Upper lobe of right lung (tissue), 1 donor: ENCODE results near the gene PRKN. TPM values are rescaled to one million over a fixed set of nuclear protein-coding genes. Genes with fewer than 3 reads are reported as not detected.
"Not testable (repeated sequence)": the region's sequence is repeated elsewhere in the genome, so short reads cannot be mapped to it uniquely, and the experiment has no call there.

Experiments used
- ATAC-seq: fragments of 200-7000 bp; cut with Tn5 transposase; one replicate; pipeline ENCODE4 v1.9.1; 2020; ENCODE audit warnings: mild to moderate bottlenecking, moderate library complexity
- DNase-seq: peaks from one replicate; pipeline ENCODE4 v3.0.0-alpha.2; 2020
- H3K27ac ChIP-seq: fragments of 200-600 bp; one replicate; pipeline ENCODE4 v1.8.0; 2022
- H3K27me3 ChIP-seq: fragments of 200-600 bp; one replicate; pipeline ENCODE4 v1.8.0; 2022; ENCODE audit warnings: mild to moderate bottlenecking
- H3K36me3 ChIP-seq: fragments of 200-600 bp; one replicate; pipeline ENCODE4 v1.8.0; 2022
- H3K4me1 ChIP-seq: fragments of 200-600 bp; one replicate; pipeline ENCODE4 v1.8.0; 2022
- H3K4me3 ChIP-seq: fragments of 200-600 bp; one replicate; pipeline ENCODE4 v1.8.0; 2022; ENCODE audit warnings: mild to moderate bottlenecking
- H3K9me3 ChIP-seq: fragments of 200-600 bp; one replicate; pipeline ENCODE4 v1.8.0; 2022
- CTCF ChIP-seq: fragments of 200-600 bp; IDR thresholded peaks from one replicate; pipeline ENCODE4 v1.8.0; 2022; ENCODE audit warnings: antibody characterized with exemption
- intact Hi-C: fragments of 100-400 bp; cut with DNase I; formaldehyde crosslinking; loops from one replicate; pipeline ENCODE4 v1.11.0; 2022
- total RNA-seq: library from RNA; stranded (reverse); fragmentation: NEBNext Ultra II Directional; extraction: Animal tissue kit (Norgen Biotek cat#: 25700); gene quantifications from one replicate; pipeline ENCODE4 v1.2.1, GENCODE V29; 2021
- donor health status: DM: no; HTN: yes; CAD: no; lungs with severe emphysema.

PRKN gene
- total RNA-seq, 1 donor from 2014 or later = 2.7 TPM

- Histone ChIP-seq H3K36me3 (no peaks in the 10 kb centered on the region), H3K4me1 (no peaks in the 10 kb centered on the region), H3K27me3 (no peaks in the 10 kb centered on the region), H3K4me3 (no peak overlapping the region), H3K9me3 (no peaks in the 10 kb centered on the region), H3K27ac (no peak overlapping the region)
- no peak for DNase-seq
- intact Hi-C loops = no loop called here
- TF ChIP-seq CTCF = no peak
- ATAC-seq = no peak
Observed at GRCh38 chr6:161853657-161854056, 873.9 kb downstream of the PRKN start.

GRCh38 chr6:161851486-161851885, 876.1 kb downstream of the PRKN start:
- ATAC-seq, H3K27ac ChIP-seq, H3K4me1 ChIP-seq, DNase-seq, H3K36me3 ChIP-seq, intact Hi-C loops, H3K9me3 ChIP-seq, H3K27me3 ChIP-seq, H3K4me3 ChIP-seq: not testable (repeated sequence)

GRCh38 chr6:161850562-161850961, 877.0 kb downstream of the PRKN start:
- no peak for ATAC-seq
- H3K36me3 ChIP-seq = no peaks in the 10 kb centered on the region
- no peak overlapping the region for H3K27ac ChIP-seq
- no peaks in the 10 kb centered on the region for H3K4me1 ChIP-seq
- no peak overlapping the region for H3K4me3 ChIP-seq
- H3K9me3 ChIP-seq = no peaks in the 10 kb centered on the region
- intact Hi-C loops = no loop called here
- no peaks in the 10 kb centered on the region for H3K27me3 ChIP-seq
- no peak for TF ChIP-seq CTCF
- DNase-seq = no peak

- Histone ChIP-seq H3K27ac (no peak overlapping the region), H3K4me3 (no peak overlapping the region), H3K4me1 (no peaks in the 10 kb centered on the region), H3K9me3 (no peaks in the 10 kb centered on the region), H3K27me3 (no peaks in the 10 kb centered on the region), H3K36me3 (no peaks in the 10 kb centered on the region)
- ATAC-seq = no peak
- TF ChIP-seq CTCF = no peak
- DNase-seq = no peak
- intact Hi-C loops = no loop called here
Observed at GRCh38 chr6:161847628-161848027, 879.9 kb downstream of the PRKN start.

GRCh38 chr6:161844804-161845203, 882.8 kb downstream of the PRKN start:
- no peaks in the 10 kb centered on the region for H3K4me1 ChIP-seq
- no peaks in the 10 kb centered on the region for H3K9me3 ChIP-seq
- intact Hi-C loops = no loop called here
- DNase-seq (no peak), ATAC-seq (no peak)
- H3K4me3 ChIP-seq = no peak overlapping the region
- H3K27ac ChIP-seq = no peak overlapping the region
- no peaks in the 10 kb centered on the region for H3K27me3 ChIP-seq
- TF ChIP-seq CTCF = no peak
- H3K36me3 ChIP-seq = no peaks in the 10 kb centered on the region

- no peak overlapping the region for H3K4me3 ChIP-seq
- no peaks in the 10 kb centered on the region for H3K27me3 ChIP-seq
- H3K9me3 ChIP-seq = no peaks in the 10 kb centered on the region
- no peaks in the 10 kb centered on the region for H3K4me1 ChIP-seq
- no peak for ATAC-seq
- no peak for TF ChIP-seq CTCF
- H3K36me3 ChIP-seq = no peaks in the 10 kb centered on the region
- H3K27ac ChIP-seq = no peak overlapping the region
- intact Hi-C loops = no loop called here
- DNase-seq = no peak
Observed at GRCh38 chr6:161843066-161843465, 884.5 kb downstream of the PRKN start.
